GM12878 (cell line): Measurements from ENCODE around the gene CALD1. TPM values are rescaled to one million over a fixed set of nuclear protein-coding genes. Genes with fewer than 3 reads are reported as not detected.

Experiments used
- ATAC-seq: fragments of 200-7000 bp; cut with Tn5 transposase; 3 replicates; pipeline ENCODE4 v1.9.1; 2020; ENCODE audit warnings: mild to moderate bottlenecking, moderate library complexity
- BruUV-seq: library from RNA; stranded (reverse); fragments of 400-500 nt; replicated peaks from 2 replicates; lab custom pipeline; 2021; lab: Mats Ljungman, UMichigan
- CTCF ChIA-PET: fragments of 300-600 bp; sonication (Branson Sonifier 250); formaldehyde crosslinking; extraction: SDS; loops from one replicate; lab custom pipeline; 2021; ENCODE audit warnings: inconsistent platforms; lab: Yijun Ruan, JAX
- POLR2A ChIA-PET: fragments of 350-600 bp; formaldehyde crosslinking; extraction: SDS; loops from one replicate; lab custom pipeline; 2021; ENCODE audit warnings: inconsistent platforms; lab: Charles Lee
- RAD21 ChIA-PET: fragments of 300-600 bp; sonication (Branson Sonifier 250); formaldehyde crosslinking; loops from one replicate; lab custom pipeline; 2023; ENCODE audit warnings: antibody characterized with exemption; ENCODE audit not compliant: unreplicated experiment; lab: Charles Lee
- SMC1A ChIA-PET: fragments of 300-600 bp; sonication (Branson Sonifier 250); formaldehyde crosslinking; loops from one replicate; lab custom pipeline; 2023; ENCODE audit not compliant: unreplicated experiment, uncharacterized antibody; lab: Charles Lee
- DNase-seq: peaks from one replicate; pipeline ENCODE4 v3.0.0-alpha.2; 2011; ENCODE audit warnings: low read depth, low spot score
- FAIRE-seq: peaks from 3 replicates; lab custom pipeline; 2011; peaks lifted over from hg19 to GRCh38; lab: Jason Lieb, UNC
- H2AFZ ChIP-seq: 2 replicates; pipeline ENCODE4 v1.6.0; 2011; ENCODE audit warnings: low read depth, low read length, control low read depth; ENCODE audit not compliant: control insufficient read depth
- H3K27ac ChIP-seq: 2 replicates; pipeline ENCODE4 v1.5.1; 2011; ENCODE audit warnings: control low read depth; ENCODE audit not compliant: control insufficient read depth, insufficient read depth
- H3K27me3 ChIP-seq, 2 experiments: replicated peaks in 1 of 2; 2 replicates each; pipeline versions ENCODE4 v1.6.0 to v1.6.1; 2011; ENCODE audit warnings: low read length in 1 of 2; ENCODE audit not compliant: control insufficient read depth in 2 of 2, insufficient read depth in 2 of 2
- H3K36me3 ChIP-seq, 2 experiments: 2 replicates each; pipeline ENCODE4 v1.5.1; 2011; ENCODE audit warnings: low read length in 1 of 2; ENCODE audit not compliant: control insufficient read depth in 2 of 2, insufficient read depth in 2 of 2
- H3K4me1 ChIP-seq: 2 replicates; pipeline ENCODE4 v1.6.1; 2011; ENCODE audit warnings: mild to moderate bottlenecking, low read length, moderate library complexity, mixed read lengths; ENCODE audit not compliant: control insufficient read depth, insufficient read depth
- H3K4me2 ChIP-seq: 2 replicates; pipeline ENCODE4 v1.6.0; 2011; ENCODE audit warnings: control low read depth; ENCODE audit not compliant: control insufficient read depth, insufficient read depth
- H3K4me3 ChIP-seq: fragments of 200-600 bp; sonication (generic); 2 replicates; pipeline ENCODE4 v1.5.1; 2016
- H3K79me2 ChIP-seq: 2 replicates; pipeline ENCODE4 v1.6.0; 2011; ENCODE audit warnings: low read length; ENCODE audit not compliant: control insufficient read depth, insufficient read depth
- H3K9ac ChIP-seq: 2 replicates; pipeline ENCODE4 v1.8.0; 2011; ENCODE audit warnings: low read length, control low read depth, mixed read lengths; ENCODE audit not compliant: control insufficient read depth, insufficient read depth
- H3K9me3 ChIP-seq: replicated peaks from 3 replicates; pipeline ENCODE4 v1.5.1; 2011; ENCODE audit warnings: mild to moderate bottlenecking, low read length; ENCODE audit not compliant: control insufficient read depth, insufficient read depth
- H4K20me1 ChIP-seq: 2 replicates; pipeline ENCODE4 v1.6.0; 2011; ENCODE audit not compliant: control insufficient read depth, insufficient read depth
- CBFB ChIP-seq: IDR thresholded peaks from 2 replicates; pipeline ENCODE4 v1.6.1; 2016; ENCODE audit warnings: antibody characterized with exemption, low read depth
- ESRRA ChIP-seq: IDR thresholded peaks from 2 replicates; pipeline ENCODE4 v1.6.1; 2012; ENCODE audit warnings: mild to moderate bottlenecking, low read length, improper control_type of control experiment
- FOS ChIP-seq: IDR thresholded peaks from 3 replicates; pipeline ENCODE4 v1.6.1; 2011; ENCODE audit warnings: borderline replicate concordance; ENCODE audit not compliant: insufficient read length; ENCODE audit errors: extremely low read depth
- IRF3 ChIP-seq: fragments of 450-650 bp; IDR thresholded peaks from 2 replicates; pipeline ENCODE4 v1.6.1; 2014; ENCODE audit warnings: mild to moderate bottlenecking
- MAX ChIP-seq: IDR thresholded peaks from 2 replicates; pipeline ENCODE4 v1.6.1; 2012; ENCODE audit warnings: low read depth, low read length, improper control_type of control experiment
- NFYA ChIP-seq: IDR thresholded peaks from 2 replicates; pipeline ENCODE4 v1.6.1; 2011; ENCODE audit warnings: low read depth, mild to moderate bottlenecking, low read length, improper control_type of control experiment, borderline replicate concordance
- RFX5 ChIP-seq: IDR thresholded peaks from 2 replicates; pipeline ENCODE4 v1.6.1; 2011; ENCODE audit warnings: low read depth, low read length, improper control_type of control experiment
- SP1 ChIP-seq: IDR thresholded peaks from one replicate; pipeline ENCODE4 v1.6.1; 2011; ENCODE audit warnings: low read depth, low read length
- WGBS: methylation state at CpG from one replicate; pipeline ENCODE4 v1.1.6; 2016; ENCODE audit warnings: low lambda C conversion rate; ENCODE audit not compliant: insufficient replicate concordance, insufficient coverage; ENCODE audit errors: missing lambda C conversion rate; 5-methylcytosine and 5-hydroxymethylcytosine counted together
- in situ Hi-C: fragments of 300-500 bp; cut with MboI; formaldehyde crosslinking; loops from 9 replicates; pipeline ENCODE4 v1.14.3; 2018; ENCODE audit warnings: mixed read lengths
- intact Hi-C: fragments of 100-400 bp; cut with micrococcal nuclease; formaldehyde crosslinking; loops from one replicate; pipeline ENCODE4 v1.14.2; 2022; ENCODE audit not compliant: unreplicated experiment
- polyA plus RNA-seq, 11 experiments: library from polyadenylated mRNA; depleted of rRNA in 4 of 11; unstranded in 6 of 11; stranded (reverse) in 5 of 11; fragments of >200 nt; fragmentation: Nextera tagmentation in 4 of 11; fragmentation: Illumina TruSeq in 1 of 11; extraction: Ambion mirVana in 4 of 11; extraction: Trizol in 1 of 11; gene quantifications; 1 replicate in 1 of 11; 2 replicates in 10 of 11; pipeline versions ENCODE4 v1.2.1 to v1.2.3, GENCODE V29; 2011 to 2016; ENCODE audit warnings: inconsistent platforms in 2 of 11, missing spikeins in 2 of 11, low read depth in 1 of 11
- total RNA-seq, 4 experiments: library from RNA; depleted of rRNA in 3 of 4; stranded (reverse); fragments of >200 nt in 3 of 4; fragmentation: Illumina TruSeq in 1 of 4; extraction: Trizol in 1 of 4; gene quantifications; 2 replicates each; pipeline versions ENCODE4 v1.2.1 to v1.2.3, GENCODE V29; 2013 to 2021

CALD1 gene
- total and polyA plus RNA-seq, 10 of the 15 experiments (the other 5 are each of a cell fraction or from before 2014, with no cell fraction given): 0.03 to 1.3 (median 0.22) TPM

- WGBS: 59% methylated on average over 9 of the region's 9 CpGs
These were observed 13.5 kb downstream of the CALD1 start for GRCh38 chr7:134792968-134793367.

More at GRCh38 chr7:134792968-134793367, 13.5 kb downstream of the CALD1 start:
- SMC1A ChIA-PET: no interaction called here
- DNase-seq: no peak
- TF ChIP-seq IRF3: no peak
- no peak for TF ChIP-seq ESRRA
- no peak for TF ChIP-seq FOS
- TF ChIP-seq RFX5: no peak
- TF ChIP-seq SP1: no peak
- no peak for TF ChIP-seq NFYA
- TF ChIP-seq MAX: no peak
- no peak for TF ChIP-seq CBFB
- TF ChIP-seq, all 136 proteins: peak for 0
- H3K4me3 ChIP-seq: no peak overlapping the region
- no peaks in the 10 kb centered on the region for H4K20me1 ChIP-seq
- H3K9me3 ChIP-seq: no peaks in the 10 kb centered on the region
- in situ Hi-C loops (no loop called here), intact Hi-C loops (no loop called here)
- no peaks in the 10 kb centered on the region for H3K79me2 ChIP-seq
- no peak overlapping the region for H2AFZ ChIP-seq
- no peaks in the 10 kb centered on the region for H3K36me3 ChIP-seq
- no peaks in the 10 kb centered on the region for H3K4me1 ChIP-seq
- FAIRE-seq (no peak), ATAC-seq (no peak)
- H3K27ac ChIP-seq: no peak overlapping the region
- no peak overlapping the region for H3K4me2 ChIP-seq
- BruUV-seq: no TSS peak
- ChIA-PET CTCF (interaction anchor here (0.7 kb wide), 1 partner anchor 59 kb away, joined by 3 read pairs; no protein-coding TSS in a partner anchor), POLR2A (no interaction called here), RAD21 (no interaction called here)
- no peak overlapping the region for H3K9ac ChIP-seq
- H3K27me3 ChIP-seq: no peaks in the 10 kb centered on the region
